K562 (cell line): ENCODE measurements around the gene ASIC3. TPM values are rescaled to one million over a fixed set of nuclear protein-coding genes. Genes with fewer than 3 reads are reported as not detected.

ENCODE experiments used
- MYBL2 ChIP-seq, 2 experiments: fragments of 450-650 bp in 1 of 2; sonication (generic) in 1 of 2; formaldehyde crosslinking in 1 of 2; IDR thresholded peaks; 2 replicates each; pipeline versions ENCODE4 v1.6.1 to v1.8.1; 2017 to 2022; ENCODE audit warnings: borderline replicate concordance in 1 of 2, inconsistent platforms in 1 of 2, low read depth in 1 of 2, mild to moderate bottlenecking in 1 of 2, missing genetic modification reagents in 1 of 2, moderate library complexity in 1 of 2
- polyA plus RNA-seq, 8 experiments: library from polyadenylated mRNA; depleted of rRNA in 4 of 8; stranded (reverse) in 5 of 8; unstranded in 3 of 8; fragments of >200 nt; fragmentation: Nextera tagmentation in 2 of 8; fragmentation: Illumina TruSeq in 1 of 8; extraction: Ambion mirVana in 2 of 8; extraction: Trizol in 1 of 8; gene quantifications; 2 replicates each; pipeline versions ENCODE4 v1.2.1 to v1.2.3, GENCODE V29; 2011 to 2014; ENCODE audit warnings: inconsistent platforms in 1 of 8, missing spikeins in 1 of 8
- total RNA-seq, 7 experiments: library from RNA; depleted of rRNA in 6 of 7; stranded (reverse); fragments of >200 nt in 6 of 7; fragmentation: Illumina TruSeq in 2 of 7; extraction: Trizol in 2 of 7; gene quantifications; 2 replicates each; pipeline versions ENCODE4 v1.2.1 to v1.2.3, GENCODE V29; 2011 to 2021; ENCODE audit warnings: low replicate concordance in 1 of 7
- TF ChIP-seq, protein P1 (sequence below): fragments of 250-450 bp; sonication (Bioruptor Pico); IDR thresholded peaks from 2 replicates; pipeline ENCODE4 v1.5.0; 2021; ENCODE audit warnings: mild to moderate bottlenecking, moderate library complexity

ASIC3 gene
- total and polyA plus RNA-seq, 9 of the 15 experiments (the other 6 are each of a cell fraction or from before 2014, with no cell fraction given): 0.11 to 5.0 (median 0.87) TPM

GRCh38 chr7:151081170-151082101 is 33.1 kb downstream of the ASIC3 start (continued):
- TF ChIP-seq, protein P1, sequence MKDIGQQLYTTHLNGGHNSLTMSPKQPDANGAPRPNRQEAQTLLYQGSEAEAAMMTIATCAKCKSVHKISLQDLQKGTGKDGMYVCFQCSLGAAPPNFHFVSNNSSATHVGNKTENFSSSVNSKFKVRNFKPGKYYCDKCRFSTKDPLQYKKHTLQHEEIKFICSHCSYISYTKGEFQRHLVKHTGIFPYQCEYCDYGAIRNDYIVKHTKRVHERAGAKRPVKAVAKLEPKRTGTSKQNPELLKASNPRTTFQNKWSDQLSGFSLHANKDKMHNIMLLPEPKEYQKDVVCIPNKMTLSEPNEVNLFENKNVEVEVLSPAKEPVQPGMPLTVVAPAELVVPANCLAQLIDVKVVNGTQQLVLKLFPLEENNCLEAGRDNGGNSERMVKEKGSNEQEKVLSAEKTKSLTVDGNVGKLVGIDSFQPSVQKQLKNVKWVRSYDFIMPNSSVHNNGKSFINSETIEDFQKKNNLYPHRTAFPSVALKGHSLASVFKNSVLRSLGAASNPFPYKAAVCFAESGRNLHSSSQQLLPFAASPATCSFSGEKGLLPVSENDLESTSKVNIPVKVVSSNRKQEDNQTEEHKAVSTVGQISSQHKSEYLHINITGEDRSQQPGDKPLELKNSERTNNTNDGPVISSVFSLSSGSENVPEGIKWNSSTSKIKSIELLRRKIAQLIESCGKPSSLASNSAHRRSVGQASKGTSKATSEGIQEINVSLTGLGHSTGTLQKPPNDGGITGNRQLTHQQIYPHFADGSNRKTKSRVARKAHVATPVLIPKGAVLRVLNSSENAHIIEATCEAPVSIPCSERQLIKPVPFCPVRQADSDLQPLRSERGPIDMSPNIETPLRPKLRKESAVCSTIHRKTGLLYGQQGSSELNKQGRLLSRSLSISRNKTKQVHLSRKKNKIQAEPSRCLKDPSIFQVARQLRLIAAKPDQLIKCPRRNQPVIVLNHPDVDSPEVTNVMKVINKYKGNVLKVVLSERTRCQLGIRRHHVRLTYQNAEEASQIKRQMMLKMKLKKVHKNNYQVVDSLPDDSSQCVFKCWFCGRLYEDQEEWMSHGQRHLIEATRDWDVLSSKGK (CRISPR knock-in tag): no peak
- TF ChIP-seq MYBL2 (IDR thresholded peaks at IDR 0.05; ENCODE audit: low read depth) (no peak), MYBL2 (CRISPR knock-in tag; IDR thresholded peaks at IDR 0.05; ENCODE audit: borderline replicate concordance) (no peak)
- TF ChIP-seq, all 486 proteins: peak for 76
